CD4-positive, alpha-beta T cell (primary cell): ENCODE results near the gene KRTAP10-5. TPM values are rescaled to one million over a fixed set of nuclear protein-coding genes. Genes with fewer than 3 reads are reported as not detected.
"Not testable (repeated sequence)": the region's sequence is repeated elsewhere in the genome, so short reads cannot be mapped to it uniquely, and the experiment has no call there.

Experiments used
- ATAC-seq: fragments of 200-7000 bp; cut with Tn5 transposase; one replicate; pipeline ENCODE4 v1.10.0; 2022; ENCODE audit warnings: mild to moderate bottlenecking; ENCODE audit not compliant: poor library complexity
- CTCF ChIA-PET: fragments of 350-600 bp; sonication (Branson Sonifier 250); formaldehyde crosslinking; loops from one replicate; lab custom pipeline; 2021; ENCODE audit warnings: antibody characterized with exemption, inconsistent platforms; lab: Charles Lee
- POLR2A ChIA-PET: fragments of 350-600 bp; sonication (Branson Sonifier 250); formaldehyde crosslinking; loops from one replicate; lab custom pipeline; 2021; ENCODE audit warnings: antibody characterized with exemption, inconsistent platforms; lab: Charles Lee
- DNase-seq, 14 experiments: peaks; one replicate each; pipeline ENCODE4 v3.0.0-alpha.2; 2013 to 2020; ENCODE audit warnings: mixed read lengths in 2 of 14
- H3K27ac ChIP-seq, 2 donors: one replicate each; pipeline versions ENCODE4 v1.5.1 to v1.7.0; 2013; ENCODE audit warnings: low read length in 2 of 2, low read depth in 1 of 2, mild to moderate bottlenecking in 1 of 2
- H3K27me3 ChIP-seq, 2 experiments: 1 replicate in 1 of 2; 2 replicates in 1 of 2; pipeline versions ENCODE4 v1.6.1 to v1.7.0; 2013; ENCODE audit warnings: low read length in 2 of 2, control low read depth in 1 of 2, mild to moderate bottlenecking in 1 of 2, moderate library complexity in 1 of 2; ENCODE audit not compliant: insufficient read depth in 2 of 2, control insufficient read depth in 1 of 2
- H3K36me3 ChIP-seq: one replicate; pipeline ENCODE4 v1.6.1; 2013; ENCODE audit warnings: low read length, control low read depth; ENCODE audit not compliant: insufficient read depth
- H3K4me1 ChIP-seq: one replicate; pipeline ENCODE4 v1.6.1; 2013; ENCODE audit warnings: low read length, control low read depth; ENCODE audit not compliant: insufficient read depth
- H3K4me3 ChIP-seq: one replicate; pipeline ENCODE4 v1.5.1; 2013; ENCODE audit warnings: mild to moderate bottlenecking, low read length, moderate library complexity
- H3K9me3 ChIP-seq, 2 experiments: 1 replicate in 1 of 2; 2 replicates in 1 of 2; pipeline versions ENCODE4 v1.6.1 to v1.7.0; 2013; ENCODE audit warnings: low read length in 2 of 2, mild to moderate bottlenecking in 2 of 2, control low read depth in 1 of 2, moderate library complexity in 1 of 2; ENCODE audit not compliant: control insufficient read depth in 1 of 2, insufficient read depth in 1 of 2
- H3K27ac Mint-ChIP-seq: one replicate; pipeline ENCODE4 v1.8.0; 2020; ENCODE audit warnings: mixed read lengths
- H3K27me3 Mint-ChIP-seq: one replicate; pipeline ENCODE4 v1.8.0; 2021; ENCODE audit warnings: mixed read lengths
- H3K36me3 Mint-ChIP-seq: one replicate; pipeline ENCODE4 v1.8.0; 2021; ENCODE audit warnings: low read depth, mixed read lengths
- H3K4me1 Mint-ChIP-seq: one replicate; pipeline ENCODE4 v1.8.0; 2021; ENCODE audit warnings: low read depth, mixed read lengths
- H3K4me3 Mint-ChIP-seq: one replicate; pipeline ENCODE4 v1.8.0; 2020; ENCODE audit warnings: mild to moderate bottlenecking, mixed read lengths
- H3K9me3 Mint-ChIP-seq: one replicate; pipeline ENCODE4 v1.8.0; 2020; ENCODE audit warnings: mixed read lengths
- CTCF ChIP-seq: fragments of 200-600 bp; IDR thresholded peaks from one replicate; pipeline ENCODE4 v1.8.0; 2022; ENCODE audit warnings: antibody characterized with exemption, mild to moderate bottlenecking
- intact Hi-C, 2 experiments: fragments of 100-400 bp; cut with DNase I in 1 of 2; cut with micrococcal nuclease in 1 of 2; formaldehyde crosslinking; loops; one replicate each; pipeline versions ENCODE4 v1.15.1 to v1.9.0; 2023 to 2025; cut with DNase I, micrococcal nuclease
- total RNA-seq, 174 experiments: library from RNA in 2 of 174; stranded (reverse) in 2 of 174; gene quantifications; one replicate each; pipeline ENCODE4 v1.2.3 and lab custom pipeline; 2021 to 2026

The KRTAP10-5 gene
- total RNA-seq, 2 experiments from 2014 or later = not detected

- H3K27me3 ChIP-seq = no peaks in the 10 kb centered on the region
- H3K4me3 Mint-ChIP-seq = no peak overlapping the region
- H3K9me3 ChIP-seq = peaks cover 0 to 8% of the 10 kb centered on the region in 2 experiments
- CTCF ChIA-PET = interaction anchor here (0.8 kb wide), 1 partner anchor 229 kb away, joined by 3 read pairs; no protein-coding TSS in a partner anchor
- H3K9me3 Mint-ChIP-seq = peaks cover 15% of the 10 kb centered on the region
- POLR2A ChIA-PET = interaction anchor here (0.7 kb wide), 1 partner anchor 24 kb away, joined by 3 read pairs; no protein-coding TSS in a partner anchor
- peaks cover 24% of the 10 kb centered on the region for H3K36me3 Mint-ChIP-seq
- intact Hi-C loops = no loop called here
- no peak overlapping the region for H3K27ac ChIP-seq
- ATAC-seq = no peak
- no peak overlapping the region for H3K4me3 ChIP-seq
- H3K4me1 Mint-ChIP-seq = peaks cover 14% of the 10 kb centered on the region
- H3K36me3 ChIP-seq = no peaks in the 10 kb centered on the region
- no peaks in the 10 kb centered on the region for H3K4me1 ChIP-seq
- H3K27ac Mint-ChIP-seq = no peak overlapping the region
- H3K27me3 Mint-ChIP-seq = no peaks in the 10 kb centered on the region
- no peak for TF ChIP-seq CTCF
- no peak for DNase-seq
Measured at GRCh38 chr21:44564099-44564498, 16.3 kb downstream of the KRTAP10-5 start.

- peaks cover 12% of the 10 kb centered on the region for H3K9me3 Mint-ChIP-seq
- intact Hi-C loops = no loop called here
- ChIA-PET CTCF (no interaction called here), POLR2A (no interaction called here)
- H3K36me3 Mint-ChIP-seq = peaks cover 24% of the 10 kb centered on the region
- Histone ChIP-seq H3K27ac (no peak within 1 kb of the TSS), H3K4me3 (no peak within 1 kb of the TSS), H3K9me3 (peaks cover 5 to 21% of the 10 kb centered on the region in 2 experiments), H3K36me3 (no peaks in the 10 kb centered on the region), H3K27me3 (peaks cover 0 to 4% of the 10 kb centered on the region in 2 experiments), H3K4me1 (no peaks in the 10 kb centered on the region)
- no peaks in the 10 kb centered on the region for H3K27me3 Mint-ChIP-seq
- DNase-seq = no peak
- H3K4me1 Mint-ChIP-seq = no peaks in the 10 kb centered on the region
- H3K4me3 Mint-ChIP-seq = no peak within 1 kb of the TSS
- no peak within 1 kb of the TSS for H3K27ac Mint-ChIP-seq
- no peak for ATAC-seq
- no peak for TF ChIP-seq CTCF
Measured at GRCh38 chr21:44558695-44559094, 21.7 kb downstream of the KRTAP10-5 start, which contains the start of gene KRTAP10-3. Gene KRTAP10-3, minus strand, starts transcription at chr21:44558795. Its CDS starts 80 bp downstream, at chr21:44558715.

- H3K27ac ChIP-seq, H3K4me1 Mint-ChIP-seq, H3K4me3 ChIP-seq, POLR2A ChIA-PET, H3K4me1 ChIP-seq, H3K27me3 Mint-ChIP-seq, H3K27me3 ChIP-seq, H3K27ac Mint-ChIP-seq, H3K4me3 Mint-ChIP-seq, ATAC-seq, DNase-seq, CTCF ChIA-PET, H3K36me3 ChIP-seq, intact Hi-C loops: not testable (repeated sequence)
- peaks cover 26% of the 10 kb centered on the region for H3K36me3 Mint-ChIP-seq
- peaks cover 15% of the 10 kb centered on the region for H3K9me3 Mint-ChIP-seq
- H3K9me3 ChIP-seq = peaks cover 5 to 21% of the 10 kb centered on the region in 2 experiments
Measured at GRCh38 chr21:44558329-44558675, 22.1 kb downstream of the KRTAP10-5 start.
